ENCODE results near the gene VPS13D.
"Not testable (repeated sequence)": the region's sequence is repeated elsewhere in the genome, so short reads cannot be mapped to it uniquely, and the experiment has no call there.

VPS13D gene

DNA sequence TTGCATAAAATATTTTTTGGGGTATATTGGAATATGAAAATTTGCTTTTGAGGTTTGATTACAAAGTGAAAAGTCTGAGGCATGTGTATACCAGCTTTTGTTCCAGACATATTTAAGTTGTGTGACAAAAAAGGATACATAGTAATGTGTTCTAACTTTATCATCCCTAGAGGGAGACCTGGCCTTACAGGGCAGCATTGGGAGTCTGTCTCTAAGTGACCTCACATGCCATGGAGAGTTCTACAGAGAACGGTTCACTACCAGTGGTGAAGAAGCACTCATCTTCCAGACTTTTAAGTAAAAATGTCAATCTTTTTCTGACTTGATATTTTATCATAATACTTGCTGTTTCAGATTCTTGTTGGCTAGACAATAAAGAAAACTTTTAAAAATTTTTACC, 61.0 kb downstream of the VPS13D start:
- DNase-seq = no peak

DNA sequence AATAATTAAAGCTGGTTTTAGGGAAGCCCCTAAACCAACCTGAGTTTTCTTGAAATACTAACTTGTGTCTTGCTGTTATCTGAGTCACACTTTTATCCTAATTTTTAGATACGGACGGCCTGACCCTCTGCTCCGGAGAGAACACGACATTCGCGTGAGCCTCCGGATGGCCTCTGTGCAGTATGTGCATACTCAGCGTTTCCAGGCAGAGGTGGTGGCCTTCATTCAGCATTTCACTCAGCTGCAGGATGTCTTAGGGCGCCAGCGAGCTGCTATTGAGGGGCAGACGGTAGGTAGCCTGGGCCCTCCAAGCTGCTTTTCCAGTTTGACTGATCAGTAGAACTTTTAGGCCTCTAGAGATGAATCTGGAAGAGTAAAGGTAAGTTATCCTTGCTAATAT, 63.6 kb downstream of the VPS13D start:
- no peak for DNase-seq

DNA sequence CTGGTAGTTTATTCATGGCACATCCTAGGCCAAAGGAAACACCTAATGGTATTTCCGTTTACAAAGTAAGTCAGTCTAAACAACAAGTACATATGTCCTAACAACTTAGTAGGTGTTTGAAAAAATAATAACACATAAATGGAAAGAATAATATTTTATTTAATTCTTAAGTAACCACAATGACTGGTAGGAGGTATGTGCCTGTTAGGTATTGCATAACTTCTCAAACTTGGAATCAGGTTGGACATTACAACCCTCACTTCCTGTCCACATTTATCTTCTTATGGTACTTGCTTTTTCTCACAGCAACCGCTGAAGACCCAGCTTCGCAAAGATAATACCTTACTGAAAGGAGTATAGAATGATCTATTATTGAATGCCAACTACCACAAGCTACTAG, 64.2 kb downstream of the VPS13D start:
- DNase-seq = no peak

DNA sequence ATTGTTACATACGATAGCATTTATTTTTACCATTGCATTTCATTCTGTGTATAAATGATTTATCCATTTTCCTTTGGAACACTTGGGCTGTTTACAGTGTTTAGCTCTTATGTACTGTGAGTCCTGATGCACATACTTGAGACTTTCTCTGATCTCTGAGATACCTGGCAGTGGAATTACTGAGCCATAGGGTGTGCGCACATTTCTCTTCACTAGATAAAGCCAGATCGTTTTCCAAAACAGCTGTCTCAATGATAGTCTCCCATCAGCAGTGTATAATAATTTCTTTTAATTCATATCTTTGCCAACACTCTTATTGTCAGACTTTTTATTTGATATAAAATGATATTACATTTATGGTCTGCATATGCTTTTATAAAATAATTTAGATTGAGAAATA, 66.2 kb downstream of the VPS13D start:
- no peak for DNase-seq

DNA sequence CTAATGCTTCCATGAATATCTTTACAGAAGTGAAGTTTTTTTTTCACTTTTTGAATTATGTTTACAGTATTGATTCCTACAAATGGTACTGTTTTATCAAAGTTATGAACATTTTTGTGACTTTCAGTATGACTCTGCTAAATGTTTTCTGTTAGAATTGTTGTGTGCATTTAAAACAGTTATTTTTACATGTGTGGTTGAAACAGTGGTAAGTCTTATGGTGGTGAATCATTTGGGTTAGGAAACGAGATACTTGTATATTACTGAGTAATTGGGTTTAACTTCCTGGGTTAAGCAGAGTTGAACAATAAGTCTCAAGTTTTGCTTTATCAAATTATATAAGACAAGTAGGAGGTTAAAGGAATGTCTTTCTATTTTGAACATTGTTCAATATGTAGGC, 66.8 kb downstream of the VPS13D start:
- DNase-seq = peak; percentile 47

DNA sequence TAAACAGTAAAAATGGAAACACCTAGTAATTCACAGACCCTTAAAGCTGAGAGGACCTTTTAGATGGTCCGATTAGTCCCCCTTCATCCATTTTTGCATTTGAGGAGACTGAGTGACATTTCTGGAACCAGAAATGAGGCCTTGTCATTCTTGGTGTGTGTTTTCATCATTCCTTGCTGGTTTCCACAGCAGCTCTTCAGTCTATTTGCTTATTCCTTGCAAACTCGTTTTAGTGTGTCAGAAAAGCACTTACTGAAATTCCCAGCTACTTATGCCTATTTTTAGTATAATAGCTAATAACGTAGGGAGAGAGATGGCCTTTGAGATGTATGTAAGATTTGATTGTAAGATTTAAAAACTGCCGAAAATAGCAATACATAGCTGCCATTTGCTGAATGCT, 70.9 kb downstream of the VPS13D start:
- no peak for DNase-seq

DNA sequence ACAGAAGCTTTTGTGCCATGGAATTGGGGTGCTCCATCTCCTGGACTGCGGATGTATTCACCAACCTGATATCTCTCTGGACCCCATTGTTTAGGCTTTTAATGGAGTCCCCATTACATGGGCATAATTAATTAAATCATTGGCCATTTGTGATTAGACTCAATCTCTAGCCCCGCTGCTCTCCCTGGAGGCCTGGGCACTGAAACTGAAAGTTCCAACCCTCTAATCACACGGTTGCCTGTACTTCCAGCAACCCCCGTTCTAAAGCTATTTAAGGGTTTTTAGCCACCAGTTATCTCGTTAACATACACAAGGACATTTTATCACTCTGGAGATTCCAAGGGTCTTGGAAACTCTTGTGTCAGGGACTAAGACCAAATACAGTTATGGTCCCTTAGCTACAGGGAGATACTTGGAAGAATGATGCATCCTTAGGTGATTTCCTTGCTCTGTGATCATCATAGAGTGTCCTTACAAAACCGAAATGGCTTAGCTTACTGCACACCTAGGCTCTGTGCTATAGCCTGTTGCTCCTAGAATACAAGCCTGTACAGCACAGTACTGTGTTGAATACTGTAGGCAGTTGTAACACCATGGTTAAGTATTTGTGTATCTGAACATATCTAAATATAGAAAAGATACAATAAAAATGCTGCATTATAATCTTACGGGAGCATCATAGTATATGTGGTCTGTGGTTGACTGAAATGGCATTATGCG, 71.8 kb downstream of the VPS13D start:
- DNase-seq = no peak

DNA sequence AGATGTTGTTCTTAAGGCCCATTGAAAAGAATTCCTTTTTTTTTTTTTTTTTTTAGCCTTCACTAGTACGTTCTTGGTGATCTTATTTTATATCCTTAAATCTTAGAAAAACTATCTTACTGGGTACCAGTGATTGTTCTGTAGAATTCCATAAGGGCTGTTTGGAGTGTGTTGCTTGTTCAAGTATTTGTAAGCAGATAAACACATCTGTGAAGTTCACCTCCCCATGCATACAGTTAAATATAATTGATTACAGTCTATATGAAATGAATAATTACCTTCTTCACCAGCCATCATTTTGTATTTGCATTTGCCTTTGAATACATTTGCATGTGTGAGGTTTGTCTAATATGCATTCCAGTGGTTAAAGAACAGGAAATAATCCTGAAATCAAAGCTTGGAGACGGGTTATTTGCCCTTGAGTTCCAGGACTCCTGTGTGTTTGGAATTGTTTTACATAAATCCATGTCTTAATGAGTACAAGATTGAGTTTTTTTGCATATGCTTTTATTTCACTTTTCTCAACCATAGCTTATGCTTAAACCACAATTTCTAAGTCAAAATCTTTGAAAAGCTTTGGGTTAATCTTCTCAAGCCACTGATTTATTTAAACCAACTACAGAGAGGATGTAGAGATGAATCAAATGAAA, 73.1 kb downstream of the VPS13D start:
- DNase-seq = no peak

DNA sequence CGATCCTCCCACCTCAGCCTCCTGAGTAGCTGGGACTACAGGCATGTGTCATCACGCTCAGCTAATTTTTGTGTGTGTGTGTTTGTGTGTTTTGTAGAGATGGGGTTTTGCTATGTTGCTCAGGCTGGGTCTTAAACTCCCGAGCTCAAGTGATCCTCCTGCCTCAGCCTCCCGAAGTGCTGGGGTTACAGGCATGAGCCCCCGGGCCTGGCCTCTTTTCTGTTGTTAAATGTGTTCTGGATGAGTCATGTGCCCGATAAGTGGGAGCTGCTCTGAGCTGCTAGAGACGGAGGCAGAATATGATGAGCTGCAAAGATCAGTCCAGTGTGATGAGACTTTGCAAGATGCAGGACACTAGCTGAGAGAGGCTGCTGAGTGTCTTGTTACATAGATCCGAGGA, 75.5 kb downstream of the VPS13D start:
- DNase-seq = peak; percentile 26

DNA sequence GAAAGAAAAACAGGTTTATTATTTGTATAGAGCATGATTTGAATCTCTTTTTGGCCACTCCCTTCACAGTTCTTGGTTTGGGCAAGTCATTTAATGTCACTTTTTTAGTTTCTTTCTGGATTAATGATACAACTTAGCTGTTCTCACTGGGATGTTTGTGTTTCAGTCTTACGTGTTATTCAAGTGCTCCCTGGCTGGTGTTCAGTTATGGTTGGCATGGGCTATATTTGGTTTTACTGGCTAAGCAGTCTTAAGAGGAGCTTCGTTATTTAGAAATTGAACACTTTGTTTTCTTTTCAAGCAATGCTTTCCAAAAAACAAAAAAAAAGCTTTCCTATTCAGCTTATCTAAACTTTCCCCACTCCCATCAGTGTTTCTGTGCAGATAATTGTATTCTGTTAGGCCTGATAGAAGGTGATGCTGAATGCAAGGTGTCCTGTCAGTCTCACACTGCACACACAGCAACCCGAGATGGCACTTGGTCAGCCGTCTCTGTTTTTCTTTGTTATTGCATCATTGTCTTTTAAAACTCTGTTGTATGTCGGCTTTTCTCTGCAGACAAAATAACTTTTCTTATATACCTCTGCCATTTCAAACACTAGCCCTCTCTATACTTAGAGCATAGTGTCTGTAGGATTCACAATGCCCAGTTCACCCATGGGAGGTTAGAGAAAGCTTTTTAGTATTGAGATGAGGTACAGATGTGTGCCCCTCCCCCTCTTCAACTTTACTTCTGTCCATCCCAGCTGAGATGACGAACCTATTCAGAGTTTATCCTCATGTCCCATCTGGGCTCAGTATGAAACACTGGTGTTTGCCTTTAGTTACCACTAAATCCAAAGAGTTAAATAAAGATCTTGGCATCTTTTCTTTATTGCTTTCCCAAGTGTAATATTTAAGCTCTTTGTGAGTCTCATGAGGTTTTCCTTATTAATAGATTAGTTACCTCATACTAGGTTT, 80.2 kb downstream of the VPS13D start:
- DNase-seq = no peak

DNA sequence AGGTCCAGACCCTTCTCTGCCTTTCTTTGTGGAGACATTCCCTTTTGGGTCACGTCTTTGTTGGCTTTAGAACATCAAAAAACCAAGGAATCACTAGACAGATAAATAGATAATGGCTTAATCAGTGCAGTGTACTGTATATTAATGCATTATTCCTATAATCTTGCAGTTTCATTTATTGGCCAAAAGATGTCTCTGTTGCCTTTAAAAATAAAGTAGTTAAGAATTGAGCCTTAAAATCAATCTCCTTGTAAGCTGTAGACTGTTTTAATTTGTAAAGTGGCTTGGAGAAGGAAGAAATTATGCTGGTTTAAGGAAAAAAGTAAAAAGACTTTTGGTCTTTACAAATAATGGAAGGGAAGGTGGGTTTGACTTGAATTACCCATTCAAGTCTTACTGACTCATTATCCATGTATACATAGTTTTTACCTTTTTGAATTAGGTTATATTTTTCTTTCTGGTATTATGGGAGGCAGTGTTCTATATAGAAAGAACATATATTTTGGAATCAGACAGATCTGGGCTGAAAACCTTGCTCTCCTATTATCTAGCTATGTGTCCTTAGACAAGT, 84.6 kb downstream of the VPS13D start:
- peak; percentile 12 for DNase-seq

DNA sequence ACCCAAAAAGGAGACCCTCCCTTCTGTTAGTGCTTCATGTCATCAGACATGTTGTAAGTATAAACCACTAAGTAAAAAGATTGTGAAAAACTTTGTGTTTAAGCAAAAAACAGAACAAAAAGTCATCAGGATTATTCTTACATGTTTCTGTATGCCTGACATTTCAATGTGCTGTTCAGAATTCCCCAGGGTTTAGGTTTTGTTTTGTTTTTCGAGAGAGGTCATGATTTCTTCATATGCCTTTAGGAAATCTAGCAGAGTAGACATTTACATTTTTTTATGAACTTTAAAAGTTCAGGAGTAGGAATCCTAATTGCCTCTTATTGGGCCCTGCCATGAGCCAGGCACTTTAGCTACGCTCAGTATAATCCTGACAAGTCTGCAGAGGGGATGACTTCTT, 85.3 kb downstream of the VPS13D start:
- DNase-seq = no peak

DNA sequence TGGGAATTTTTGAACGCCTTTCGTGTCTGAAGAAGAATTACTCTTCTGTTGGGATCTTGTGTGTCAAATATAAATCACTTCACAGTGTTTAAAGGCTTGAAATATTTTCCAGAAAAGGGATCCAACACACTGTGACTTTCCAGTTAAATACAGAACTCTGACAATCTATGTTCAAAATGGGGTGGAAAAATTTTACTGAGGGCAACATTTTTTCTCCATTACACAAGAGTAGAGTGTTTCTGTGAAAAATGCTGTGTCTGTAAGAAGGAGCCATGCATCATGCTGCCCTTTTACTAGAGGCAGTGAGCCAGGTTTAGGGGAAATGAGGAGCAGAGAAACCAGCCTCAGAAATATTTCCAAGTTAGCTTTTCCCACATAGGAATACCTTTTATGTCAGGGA, 86.5 kb downstream of the VPS13D start:
- no peak for DNase-seq

DNA sequence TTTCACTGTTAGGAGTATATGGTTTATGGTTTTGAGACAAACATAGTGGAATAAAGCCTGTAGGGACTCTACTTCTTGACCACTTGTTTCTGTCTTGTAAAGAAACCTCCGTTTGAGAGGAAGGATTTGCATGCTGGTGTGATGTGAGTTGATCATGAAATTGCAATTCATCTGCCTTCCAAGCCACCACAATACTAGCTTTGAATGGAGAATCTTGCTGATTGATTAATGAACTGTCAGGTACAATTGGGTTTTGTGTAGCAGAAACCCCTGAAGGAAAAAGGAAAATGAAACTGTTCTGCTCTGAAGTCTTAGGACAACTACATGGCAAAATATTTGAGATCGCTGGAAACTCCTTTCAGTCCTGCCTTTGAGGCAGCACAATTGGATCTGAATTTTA, 90.7 kb downstream of the VPS13D start:
- DNase-seq = no peak

DNA sequence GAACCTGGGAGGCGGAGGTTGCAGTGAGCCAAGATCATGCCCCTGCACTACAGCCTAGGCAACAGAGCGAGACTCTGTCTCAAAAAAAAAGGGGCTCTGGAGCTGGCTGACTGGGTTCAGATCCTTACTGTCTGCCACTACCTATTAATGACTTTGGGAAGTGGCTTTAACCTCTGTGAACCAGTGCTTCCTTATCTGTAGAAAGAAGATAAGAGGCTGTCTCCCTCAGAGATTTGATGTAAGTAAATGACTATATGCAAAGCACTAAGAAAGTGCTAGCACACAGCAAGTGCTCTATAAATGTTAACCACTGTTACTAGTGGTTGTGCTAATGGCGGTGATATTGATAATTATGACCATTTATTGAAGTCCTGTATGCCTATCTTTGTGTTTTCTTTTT, 94.6 kb downstream of the VPS13D start:
- DNase-seq = no peak

DNA sequence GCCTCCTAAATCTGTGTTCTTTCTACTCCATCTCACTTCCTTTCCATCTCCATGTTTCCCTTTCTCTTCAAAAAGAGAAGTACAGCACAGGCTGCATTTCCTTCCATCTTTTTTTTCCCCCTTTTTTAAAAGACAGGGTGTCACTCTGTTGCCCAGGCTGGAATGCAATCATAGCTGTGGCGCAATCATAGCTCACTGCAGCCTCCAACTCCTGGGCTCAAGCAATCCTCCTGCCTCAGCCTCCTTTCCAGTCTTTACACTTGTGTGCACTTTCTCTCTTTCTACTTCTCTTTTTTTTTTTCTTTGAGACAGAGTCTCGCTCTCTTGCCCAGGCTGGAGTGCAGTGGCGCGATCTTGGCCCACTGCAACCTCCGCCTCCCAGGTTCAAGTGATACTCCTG, 95.1 kb downstream of the VPS13D start:
- DNase-seq = not testable (repeated sequence)

DNA sequence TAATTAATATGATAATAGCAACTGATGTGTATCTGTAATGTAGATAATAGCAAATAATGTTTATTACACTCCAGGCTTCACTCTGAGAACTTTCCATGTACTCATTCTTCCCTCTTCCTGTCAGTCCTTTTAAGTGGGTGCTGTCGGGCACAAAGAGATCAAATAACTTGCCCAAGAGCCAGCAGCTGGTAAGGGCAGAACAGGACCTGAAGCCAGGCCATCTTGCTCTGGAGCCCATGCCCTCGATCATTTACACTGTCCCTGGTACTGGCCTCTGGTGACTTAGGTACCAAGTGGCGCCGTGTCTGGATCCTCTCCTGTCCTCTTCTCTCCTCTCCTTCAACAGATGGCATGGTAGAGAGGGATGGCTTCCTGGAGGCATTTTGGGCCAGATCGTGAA, 97.2 kb downstream of the VPS13D start:
- no peak for DNase-seq

DNA sequence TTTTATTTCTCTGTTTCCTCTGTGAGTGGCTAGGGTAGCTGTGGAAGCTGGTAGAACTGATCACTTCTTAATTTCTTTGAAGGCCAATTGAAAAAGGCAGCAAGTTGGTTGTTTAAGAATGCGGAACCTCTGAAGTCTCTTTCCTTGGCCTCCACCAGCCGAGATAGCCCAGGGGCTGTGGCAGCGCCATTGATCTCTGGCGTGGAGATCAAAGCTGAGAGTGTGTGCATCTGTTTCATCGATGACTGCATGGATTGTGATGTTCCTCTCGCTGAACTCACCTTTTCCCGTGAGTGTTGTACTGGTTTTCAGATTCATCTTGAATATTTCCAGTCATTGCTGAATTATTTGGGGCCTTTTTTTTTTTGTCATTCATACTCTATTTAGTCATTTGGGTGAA, 97.7 kb downstream of the VPS13D start:
- no peak for DNase-seq

DNA sequence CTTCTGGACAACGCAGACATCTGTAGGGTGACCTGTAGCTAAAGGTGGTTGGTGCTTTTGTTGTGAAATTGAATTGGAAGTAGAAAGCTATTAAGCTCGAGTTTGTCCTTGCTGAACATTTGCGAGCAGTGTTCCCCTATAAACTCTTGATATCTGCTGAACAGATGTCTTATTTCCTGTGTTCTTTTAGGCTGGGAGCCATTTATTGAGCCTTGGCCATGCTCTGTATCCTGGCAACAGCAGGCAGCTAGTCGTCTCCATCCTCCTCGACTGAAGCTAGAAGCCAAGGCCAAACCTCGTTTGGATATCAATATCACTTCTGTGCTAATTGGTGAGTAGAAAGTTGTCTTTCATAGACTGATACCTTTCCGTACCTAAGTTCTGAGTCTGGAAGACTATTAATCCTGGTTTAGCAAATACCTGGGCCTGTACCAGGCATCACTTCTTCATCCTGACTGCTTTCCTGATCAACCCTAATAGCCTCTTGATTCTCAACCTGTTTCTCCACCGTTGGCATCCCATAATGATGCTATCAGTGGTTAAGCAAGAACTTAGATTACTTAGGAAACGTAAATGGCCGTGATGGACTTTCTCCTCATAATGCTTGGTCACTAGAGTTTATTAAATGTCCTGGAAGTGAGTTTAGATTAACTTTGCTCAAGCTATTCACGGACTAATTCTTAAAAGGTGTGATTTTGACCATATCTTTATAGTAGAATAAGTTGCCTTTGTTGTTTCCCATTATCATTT, 103.4 kb downstream of the VPS13D start:
- no peak for DNase-seq

DNA sequence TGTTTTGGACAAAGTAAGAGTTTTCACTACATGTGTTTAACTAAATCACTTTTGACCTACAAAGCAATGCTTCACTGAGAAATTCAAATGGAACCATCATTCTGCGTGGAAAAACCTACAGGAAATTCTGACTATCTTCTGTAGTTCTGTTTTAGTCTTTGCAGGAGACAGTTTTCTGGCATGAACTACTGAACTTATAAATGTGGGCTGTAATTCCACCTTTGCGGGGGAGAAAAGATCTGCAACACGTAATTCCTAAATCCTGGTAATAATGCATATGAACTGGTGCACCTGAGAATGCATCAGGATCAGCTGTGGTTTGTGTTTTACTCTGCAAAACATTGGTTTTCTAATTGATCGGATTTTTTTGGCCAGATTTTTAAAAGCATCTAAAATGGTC, 106.0 kb downstream of the VPS13D start:
- DNase-seq = no peak

DNA sequence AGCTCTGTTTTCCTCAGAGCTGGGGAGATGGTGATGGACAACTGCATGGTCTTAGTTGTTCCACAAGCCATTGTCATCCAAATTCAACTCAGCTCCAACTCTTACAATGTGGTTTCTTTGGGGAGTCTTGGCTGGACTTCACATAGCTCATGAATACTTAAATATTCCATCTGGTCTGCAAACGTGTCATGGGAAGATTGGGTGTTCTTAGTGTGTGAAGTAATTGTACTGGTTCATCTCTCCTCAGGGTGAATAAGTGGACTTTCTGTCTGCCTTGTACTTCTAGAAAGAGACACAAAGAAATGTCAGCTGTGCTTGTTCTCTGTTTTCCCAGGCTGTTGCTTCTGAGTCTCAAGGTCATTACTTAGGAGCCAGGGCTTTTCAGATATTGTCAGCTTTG, 106.6 kb downstream of the VPS13D start:
- no peak for DNase-seq

DNA sequence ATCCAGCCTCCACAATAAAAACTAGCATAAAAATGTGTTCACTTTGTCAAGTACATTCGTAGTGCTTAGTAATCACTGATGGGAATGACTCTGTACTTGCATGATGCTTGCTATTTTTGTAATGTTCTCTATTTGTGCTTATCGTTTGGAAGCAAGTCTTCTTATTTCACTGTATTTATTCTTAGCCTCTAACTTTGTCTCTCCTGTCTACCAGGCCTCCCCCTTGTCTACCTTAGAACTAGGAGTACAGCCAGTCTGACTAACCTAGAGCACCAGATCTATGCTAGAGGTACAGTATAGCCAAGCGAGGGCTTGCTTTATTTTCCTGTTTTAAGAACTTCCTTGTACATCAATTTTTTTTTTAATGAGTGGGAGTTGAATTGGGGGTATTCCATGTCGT, 108.2 kb downstream of the VPS13D start:
- DNase-seq = no peak

DNA sequence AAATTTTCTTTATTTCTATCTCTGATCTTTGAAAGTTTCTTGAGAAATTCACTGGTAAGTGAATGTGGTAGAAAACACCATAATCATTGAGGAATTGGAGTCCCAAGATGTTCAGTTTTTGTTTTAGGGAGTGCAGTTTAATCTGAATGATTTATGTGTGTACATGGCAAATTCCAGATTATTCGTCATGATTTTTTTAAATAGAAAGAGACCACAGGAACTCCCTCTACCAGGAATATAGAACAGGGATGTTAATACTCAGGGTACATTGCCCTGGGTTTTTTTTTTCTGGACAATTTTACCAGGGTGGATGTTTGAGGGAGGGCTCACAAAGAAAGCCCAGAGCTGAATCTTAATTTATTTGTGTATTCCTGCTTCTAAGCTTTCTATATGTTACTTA, 109.0 kb downstream of the VPS13D start:
- no peak for DNase-seq

Measured in EL (cell line).